Fibroblast of lung (primary cell): Measurements from ENCODE around the gene RUSC1. TPM values are rescaled to one million over a fixed set of nuclear protein-coding genes. Genes with fewer than 3 reads are reported as not detected.

Source experiments
- DNase-seq, 2 donors: peaks; one replicate each; pipeline versions ENCODE4 v3.0.0 to v3.0.0-alpha.2; 2010; ENCODE audit warnings: low read depth in 2 of 2
- H2AFZ ChIP-seq: 2 replicates; pipeline ENCODE4 v1.5.1; 2012; ENCODE audit warnings: low read length, control low read depth, inconsistent platforms
- H3K27ac ChIP-seq: 2 replicates; pipeline ENCODE4 v1.5.1; 2011; ENCODE audit warnings: low read length, control low read depth; ENCODE audit not compliant: insufficient read depth
- H3K27me3 ChIP-seq: 2 replicates; pipeline ENCODE4 v1.5.1; 2011; ENCODE audit warnings: mild to moderate bottlenecking, low read length; ENCODE audit not compliant: control insufficient read depth, insufficient read depth
- H3K36me3 ChIP-seq: 2 replicates; pipeline ENCODE4 v1.5.1; 2011; ENCODE audit warnings: low read length; ENCODE audit not compliant: control insufficient read depth, insufficient read depth
- H3K4me1 ChIP-seq: 2 replicates; pipeline ENCODE4 v1.5.1; 2011; ENCODE audit warnings: low read length; ENCODE audit not compliant: control insufficient read depth, insufficient read depth; ENCODE audit errors: extremely low read depth
- H3K4me2 ChIP-seq: 2 replicates; pipeline ENCODE4 v1.5.1; 2011; ENCODE audit warnings: low read length, control low read depth; ENCODE audit not compliant: insufficient read depth; ENCODE audit errors: extremely low read depth
- H3K4me3 ChIP-seq, 4 experiments: fragments of 200-600 bp in 1 of 4; sonication (generic) in 1 of 4; replicated peaks in 1 of 4; 2 replicates each; pipeline ENCODE4 v1.5.1; 2011 to 2016; ENCODE audit warnings: low read length in 4 of 4, low read depth in 3 of 4, mild to moderate bottlenecking in 3 of 4, control low read depth in 2 of 4, inconsistent platforms in 1 of 4, mixed read lengths in 1 of 4; ENCODE audit not compliant: insufficient read depth in 1 of 4; ENCODE audit errors: control extremely low read depth in 1 of 4
- H3K79me2 ChIP-seq: 2 replicates; pipeline ENCODE4 v1.5.1; 2012; ENCODE audit warnings: mild to moderate bottlenecking, low read length, inconsistent platforms; ENCODE audit not compliant: control insufficient read depth, insufficient read depth
- H3K9ac ChIP-seq: 2 replicates; pipeline ENCODE4 v1.5.1; 2011; ENCODE audit warnings: mild to moderate bottlenecking, low read length, control low read depth; ENCODE audit not compliant: insufficient read depth
- H3K9me3 ChIP-seq: 2 replicates; pipeline ENCODE4 v1.5.1; 2012; ENCODE audit warnings: low read depth, low read length; ENCODE audit not compliant: control insufficient read depth, insufficient read depth
- H4K20me1 ChIP-seq: 2 replicates; pipeline ENCODE4 v1.5.1; 2011; ENCODE audit warnings: low read length; ENCODE audit not compliant: control insufficient read depth, insufficient read depth; ENCODE audit errors: extremely low read depth
- CTCF ChIP-seq, 2 donors: IDR thresholded peaks in 1 of 2; conservative IDR thresholded peaks in 1 of 2; 1 replicate in 1 of 2; 2 replicates in 1 of 2; pipeline ENCODE4 v1.5.1; 2011 to 2012; ENCODE audit warnings: low read length in 2 of 2, control low read depth in 1 of 2, inconsistent platforms in 1 of 2, low read depth in 1 of 2, mild to moderate bottlenecking in 1 of 2
- EZH2 ChIP-seq: IDR thresholded peaks from 2 replicates; pipeline ENCODE4 v1.5.1; 2012; ENCODE audit warnings: low read length, control low read depth, mild to moderate bottlenecking; ENCODE audit errors: missing control alignments
- polyA minus RNA-seq: library from RNA; depleted of rRNA, polyadenylated mRNA; stranded (reverse); fragments of >200 nt; gene quantifications from 2 replicates; pipeline ENCODE4 v1.2.3, GENCODE V29; 2011; ENCODE audit warnings: low replicate concordance
- polyA plus RNA-seq, 2 donors: library from polyadenylated mRNA; depleted of rRNA in 1 of 2; stranded (reverse) in 1 of 2; unstranded in 1 of 2; fragments of >200 nt; gene quantifications; 2 replicates each; pipeline ENCODE4 v1.2.1, GENCODE V29; 2011 to 2012; ENCODE audit warnings: missing spikeins in 1 of 2
- total RNA-seq: library from RNA; depleted of rRNA; stranded (reverse); fragments of >200 nt; gene quantifications from 2 replicates; pipeline ENCODE4 v1.2.1, GENCODE V29; 2014

Gene RUSC1
- total RNA-seq (9.8 and 12.6 TPM in 2 replicates), polyA plus RNA-seq (16.4 and 22.8 TPM in 2 replicates), polyA minus RNA-seq (31.4 and 43.0 TPM in 2 replicates)
- polyA plus RNA-seq (2012), result 19.4 and 30.3 TPM in 2 replicates

GRCh38 chr1:155320661-155321617, at the start of gene RUSC1:
Gene RUSC1 (plus strand): TSS chr1:155320894. CDS start chr1:155321774, 880 bp downstream.
- no peaks in the 10 kb centered on the region for H3K9me3 ChIP-seq
- peaks cover 12% of the 10 kb centered on the region for H3K36me3 ChIP-seq
- H4K20me1 ChIP-seq, result peaks cover 5% of the 10 kb centered on the region
- peak within 1 kb of the TSS; percentile 91 for H3K4me2 ChIP-seq
- H3K27ac ChIP-seq, result peak within 1 kb of the TSS; percentile 80
- H2AFZ ChIP-seq, result no peak within 1 kb of the TSS
- TF ChIP-seq EZH2, result no peak
- no peak for TF ChIP-seq CTCF (conservative IDR thresholded peaks at IDR 0.05 in 1 of 2, IDR thresholded peaks at IDR 0.05 in 1 of 2; ENCODE audit: low read depth in 1 of 2, low read length in 2 of 2)
- H3K4me1 ChIP-seq, result peaks cover 23% of the 10 kb centered on the region
- peak within 1 kb of the TSS; percentile 48 to 93 (median 54) for H3K4me3 ChIP-seq
- DNase-seq, result peak; percentile 58 to 68
- no peaks in the 10 kb centered on the region for H3K27me3 ChIP-seq
- H3K79me2 ChIP-seq, result peaks cover 17% of the 10 kb centered on the region
- H3K9ac ChIP-seq, result peak within 1 kb of the TSS; percentile 38

GRCh38 chr1:155272466-155273342, 48.0 kb upstream of the RUSC1 start:
- peaks cover 5% of the 10 kb centered on the region for H3K4me1 ChIP-seq
- H3K79me2 ChIP-seq, result peaks cover 25% of the 10 kb centered on the region
- TF ChIP-seq CTCF (conservative IDR thresholded peaks at IDR 0.05 in 1 of 2, IDR thresholded peaks at IDR 0.05 in 1 of 2; ENCODE audit: low read depth in 1 of 2, low read length in 2 of 2), result no peak
- TF ChIP-seq EZH2, result no peak
- peak overlapping the region; percentile 92 for H3K4me2 ChIP-seq
- no peaks in the 10 kb centered on the region for H3K27me3 ChIP-seq
- H3K9me3 ChIP-seq, result no peaks in the 10 kb centered on the region
- H3K9ac ChIP-seq, result peak overlapping the region; percentile 78
- peaks cover 17% of the 10 kb centered on the region for H3K36me3 ChIP-seq
- peak; percentile 56 to 75 for DNase-seq
- H4K20me1 ChIP-seq, result no peaks in the 10 kb centered on the region
- peak overlapping the region; percentile 56 for H2AFZ ChIP-seq
- peak overlapping the region; percentile 74 for H3K27ac ChIP-seq
- peak overlapping the region; percentile 38 to 75 (median 65) for H3K4me3 ChIP-seq
